Measurements from ENCODE around the gene CIBAR2.

CIBAR2 gene

GRCh38 chr16:85081765-85082164 lies 30.5 kb downstream of the CIBAR2 start:
- no peaks in the 10 kb centered on the region for H3K27me3 ChIP-seq (ENCODE audit: control insufficient read depth, insufficient read depth, low read length)
- peaks cover 5% of the 10 kb centered on the region for H3K4me1 ChIP-seq (ENCODE audit: control insufficient read depth, insufficient read depth, low read length)
- no peak overlapping the region for H3K4me3 ChIP-seq (ENCODE audit: low read length)
- H3K36me3 ChIP-seq (ENCODE audit: control insufficient read depth, insufficient read depth, low read length): peaks cover 5% of the 10 kb centered on the region
- H3K9ac ChIP-seq (ENCODE audit: low read length): no peak overlapping the region
- H3K9me3 ChIP-seq (ENCODE audit: control insufficient read depth, low read length): no peaks in the 10 kb centered on the region

- Histone ChIP-seq H3K27me3 (ENCODE audit: control insufficient read depth, insufficient read depth, low read length) (no peaks in the 10 kb centered on the region), H3K4me1 (ENCODE audit: control insufficient read depth, insufficient read depth, low read length) (no peaks in the 10 kb centered on the region), H3K9me3 (ENCODE audit: control insufficient read depth, low read length) (no peaks in the 10 kb centered on the region), H3K36me3 (ENCODE audit: control insufficient read depth, insufficient read depth, low read length) (peaks cover 5% of the 10 kb centered on the region), H3K9ac (ENCODE audit: low read length) (no peak overlapping the region), H3K4me3 (ENCODE audit: low read length) (no peak overlapping the region)
Observed at GRCh38 chr16:85081038-85081437, 31.2 kb downstream of the CIBAR2 start.

GRCh38 chr16:85079785-85080570 lies 32.3 kb downstream of the CIBAR2 start:
- Histone ChIP-seq H3K4me3 (ENCODE audit: low read length) (no peak overlapping the region), H3K9ac (ENCODE audit: low read length) (no peak overlapping the region), H3K36me3 (ENCODE audit: control insufficient read depth, insufficient read depth, low read length) (peaks cover 5% of the 10 kb centered on the region), H3K4me1 (ENCODE audit: control insufficient read depth, insufficient read depth, low read length) (no peaks in the 10 kb centered on the region), H3K27me3 (ENCODE audit: control insufficient read depth, insufficient read depth, low read length) (no peaks in the 10 kb centered on the region), H3K9me3 (ENCODE audit: control insufficient read depth, low read length) (no peaks in the 10 kb centered on the region)

- Histone ChIP-seq H3K9ac (ENCODE audit: low read length) (no peak overlapping the region), H3K9me3 (ENCODE audit: control insufficient read depth, low read length) (no peaks in the 10 kb centered on the region), H3K4me3 (ENCODE audit: low read length) (no peak overlapping the region), H3K4me1 (ENCODE audit: control insufficient read depth, insufficient read depth, low read length) (no peaks in the 10 kb centered on the region), H3K36me3 (ENCODE audit: control insufficient read depth, insufficient read depth, low read length) (peaks cover 5% of the 10 kb centered on the region), H3K27me3 (ENCODE audit: control insufficient read depth, insufficient read depth, low read length) (no peaks in the 10 kb centered on the region)
Observed at GRCh38 chr16:85078952-85079351, 33.3 kb downstream of the CIBAR2 start.

GRCh38 chr16:85078226-85078625 lies 34.0 kb downstream of the CIBAR2 start:
- Histone ChIP-seq H3K4me3 (ENCODE audit: low read length) (no peak overlapping the region), H3K9ac (ENCODE audit: low read length) (no peak overlapping the region), H3K36me3 (ENCODE audit: control insufficient read depth, insufficient read depth, low read length) (peaks cover 5% of the 10 kb centered on the region), H3K4me1 (ENCODE audit: control insufficient read depth, insufficient read depth, low read length) (no peaks in the 10 kb centered on the region), H3K9me3 (ENCODE audit: control insufficient read depth, low read length) (no peaks in the 10 kb centered on the region), H3K27me3 (ENCODE audit: control insufficient read depth, insufficient read depth, low read length) (no peaks in the 10 kb centered on the region)

GRCh38 chr16:85077576-85078125 lies 34.6 kb downstream of the CIBAR2 start:
- Histone ChIP-seq H3K4me1 (ENCODE audit: control insufficient read depth, insufficient read depth, low read length) (no peaks in the 10 kb centered on the region), H3K27me3 (ENCODE audit: control insufficient read depth, insufficient read depth, low read length) (no peaks in the 10 kb centered on the region), H3K36me3 (ENCODE audit: control insufficient read depth, insufficient read depth, low read length) (peaks cover 5% of the 10 kb centered on the region)

GRCh38 chr16:85077039-85077438 lies 35.2 kb downstream of the CIBAR2 start:
- H3K9me3 ChIP-seq (ENCODE audit: control insufficient read depth, low read length): no peaks in the 10 kb centered on the region
- no peaks in the 10 kb centered on the region for H3K4me1 ChIP-seq (ENCODE audit: control insufficient read depth, insufficient read depth, low read length)
- peaks cover 5% of the 10 kb centered on the region for H3K36me3 ChIP-seq (ENCODE audit: control insufficient read depth, insufficient read depth, low read length)
- H3K27me3 ChIP-seq (ENCODE audit: control insufficient read depth, insufficient read depth, low read length): no peaks in the 10 kb centered on the region
- H3K9ac ChIP-seq (ENCODE audit: low read length): no peak overlapping the region
- H3K4me3 ChIP-seq (ENCODE audit: low read length): no peak overlapping the region

More at GRCh38 chr16:85077576-85078125, 34.6 kb downstream of the CIBAR2 start:
- Histone ChIP-seq H3K4me3 (ENCODE audit: low read length) (no peak overlapping the region), H3K9ac (ENCODE audit: low read length) (no peak overlapping the region), H3K9me3 (ENCODE audit: control insufficient read depth, low read length) (no peaks in the 10 kb centered on the region)

GRCh38 chr16:85075236-85075924 lies 36.9 kb downstream of the CIBAR2 start:
- Histone ChIP-seq H3K4me1 (ENCODE audit: control insufficient read depth, insufficient read depth, low read length) (no peaks in the 10 kb centered on the region), H3K4me3 (ENCODE audit: low read length) (no peak overlapping the region), H3K9me3 (ENCODE audit: control insufficient read depth, low read length) (no peaks in the 10 kb centered on the region), H3K36me3 (ENCODE audit: control insufficient read depth, insufficient read depth, low read length) (peaks cover 5% of the 10 kb centered on the region), H3K27me3 (ENCODE audit: control insufficient read depth, insufficient read depth, low read length) (no peaks in the 10 kb centered on the region), H3K9ac (ENCODE audit: low read length) (no peak overlapping the region)

GRCh38 chr16:85074225-85074914 lies 37.9 kb downstream of the CIBAR2 start:
- Histone ChIP-seq H3K9ac (ENCODE audit: low read length) (no peak overlapping the region), H3K4me1 (ENCODE audit: control insufficient read depth, insufficient read depth, low read length) (no peaks in the 10 kb centered on the region), H3K4me3 (ENCODE audit: low read length) (no peak overlapping the region), H3K27me3 (ENCODE audit: control insufficient read depth, insufficient read depth, low read length) (no peaks in the 10 kb centered on the region), H3K9me3 (ENCODE audit: control insufficient read depth, low read length) (no peaks in the 10 kb centered on the region), H3K36me3 (ENCODE audit: control insufficient read depth, insufficient read depth, low read length) (peaks cover 5% of the 10 kb centered on the region)

GRCh38 chr16:85072947-85073346 lies 39.3 kb downstream of the CIBAR2 start:
- no peaks in the 10 kb centered on the region for H3K27me3 ChIP-seq (ENCODE audit: control insufficient read depth, insufficient read depth, low read length)
- no peaks in the 10 kb centered on the region for H3K9me3 ChIP-seq (ENCODE audit: control insufficient read depth, low read length)
- H3K36me3 ChIP-seq (ENCODE audit: control insufficient read depth, insufficient read depth, low read length): peaks cover 5% of the 10 kb centered on the region
- H3K4me1 ChIP-seq (ENCODE audit: control insufficient read depth, insufficient read depth, low read length): no peaks in the 10 kb centered on the region
- no peak overlapping the region for H3K4me3 ChIP-seq (ENCODE audit: low read length)
- no peak overlapping the region for H3K9ac ChIP-seq (ENCODE audit: low read length)

- no peaks in the 10 kb centered on the region for H3K27me3 ChIP-seq (ENCODE audit: control insufficient read depth, insufficient read depth, low read length)
- H3K4me1 ChIP-seq (ENCODE audit: control insufficient read depth, insufficient read depth, low read length): no peaks in the 10 kb centered on the region
- H3K9me3 ChIP-seq (ENCODE audit: control insufficient read depth, low read length): no peaks in the 10 kb centered on the region
- peaks cover 3% of the 10 kb centered on the region for H3K36me3 ChIP-seq (ENCODE audit: control insufficient read depth, insufficient read depth, low read length)
- H3K9ac ChIP-seq (ENCODE audit: low read length): no peak overlapping the region
- H3K4me3 ChIP-seq (ENCODE audit: low read length): no peak overlapping the region
Observed at GRCh38 chr16:85072076-85072860, 40.0 kb downstream of the CIBAR2 start.

Measured in mucosa of stomach (tissue), 1 donor.